Mesenchymal stem cell (in vitro differentiated cells and primary cell): Measurements from ENCODE around the gene ACVR1.

Experiments used
- DNase-seq: peaks from one replicate; pipeline ENCODE4 v3.0.0-alpha.2; 2013
- H2AFZ ChIP-seq: one replicate; pipeline ENCODE4 v1.6.1; 2013; ENCODE audit warnings: low read depth, mild to moderate bottlenecking, control low read depth, inconsistent platforms, low read length, moderate library complexity
- H2AK5ac ChIP-seq: 2 replicates; pipeline ENCODE4 v1.6.1; 2013; ENCODE audit warnings: low read length, moderate library complexity, mild to moderate bottlenecking, inconsistent platforms; ENCODE audit not compliant: severe bottlenecking
- H2BK120ac ChIP-seq: one replicate; pipeline ENCODE4 v1.6.1; 2013; ENCODE audit warnings: low read depth, mild to moderate bottlenecking, inconsistent platforms, low read length, moderate library complexity
- H2BK12ac ChIP-seq, 2 experiments: one replicate each; pipeline ENCODE4 v1.6.1; 2013; ENCODE audit warnings: inconsistent platforms in 2 of 2, low read length in 2 of 2, mild to moderate bottlenecking in 2 of 2, moderate library complexity in 2 of 2, control low read depth in 1 of 2
- H2BK15ac ChIP-seq: one replicate; pipeline ENCODE4 v1.6.1; 2013; ENCODE audit warnings: mild to moderate bottlenecking, low read depth, inconsistent platforms; ENCODE audit not compliant: poor library complexity, severe bottlenecking
- H2BK5ac ChIP-seq: 2 replicates; pipeline ENCODE4 v1.6.1; 2013; ENCODE audit warnings: low read depth, mild to moderate bottlenecking, low read length, control low read depth, inconsistent platforms; ENCODE audit not compliant: poor library complexity, severe bottlenecking
- H3K14ac ChIP-seq, 2 experiments: one replicate each; pipeline ENCODE4 v1.6.1; 2013; ENCODE audit warnings: inconsistent platforms in 2 of 2, low read length in 2 of 2, control low read depth in 1 of 2, mild to moderate bottlenecking in 1 of 2, moderate library complexity in 1 of 2
- H3K18ac ChIP-seq, 2 experiments: one replicate each; pipeline ENCODE4 v1.6.1; 2013; ENCODE audit warnings: inconsistent platforms in 2 of 2, low read length in 2 of 2, control low read depth in 1 of 2, low read depth in 1 of 2, mild to moderate bottlenecking in 1 of 2
- H3K23ac ChIP-seq, 2 experiments: one replicate each; pipeline ENCODE4 v1.6.1; 2013; ENCODE audit warnings: inconsistent platforms in 2 of 2, low read length in 2 of 2, mild to moderate bottlenecking in 2 of 2, moderate library complexity in 2 of 2, control low read depth in 1 of 2
- H3K27ac ChIP-seq: 2 replicates; pipeline ENCODE4 v1.5.1; 2013; ENCODE audit warnings: mild to moderate bottlenecking, moderate library complexity, low read length, control low read depth, inconsistent platforms; ENCODE audit not compliant: poor library complexity, severe bottlenecking
- H3K27me3 ChIP-seq, 2 experiments: 2 replicates each; pipeline versions ENCODE4 v1.6.1 to v1.7.0; 2013; ENCODE audit warnings: low read length in 2 of 2, mild to moderate bottlenecking in 2 of 2, moderate library complexity in 2 of 2, control low read depth in 1 of 2, inconsistent platforms in 1 of 2; ENCODE audit not compliant: control insufficient read depth in 1 of 2, insufficient read depth in 1 of 2
- H3K36me3 ChIP-seq, 2 experiments: 2 replicates each; pipeline versions ENCODE4 v1.6.1 to v1.7.0; 2013; ENCODE audit warnings: low read length in 2 of 2, control low read depth in 1 of 2, inconsistent platforms in 1 of 2, low read depth in 1 of 2, mild to moderate bottlenecking in 1 of 2; ENCODE audit not compliant: insufficient read depth in 2 of 2, control insufficient read depth in 1 of 2
- H3K4ac ChIP-seq, 2 experiments: one replicate each; pipeline ENCODE4 v1.6.1; 2013; ENCODE audit warnings: inconsistent platforms in 2 of 2, low read length in 2 of 2, mild to moderate bottlenecking in 2 of 2, moderate library complexity in 2 of 2, control low read depth in 1 of 2, low read depth in 1 of 2
- H3K4me1 ChIP-seq: 2 replicates; pipeline ENCODE4 v1.6.1; 2013; ENCODE audit warnings: low read depth, low read length, control low read depth; ENCODE audit not compliant: control insufficient read depth, insufficient read depth
- H3K4me2 ChIP-seq: 2 replicates; pipeline ENCODE4 v1.6.1; 2013; ENCODE audit warnings: low read length, mild to moderate bottlenecking, inconsistent platforms; ENCODE audit not compliant: poor library complexity, severe bottlenecking
- H3K4me3 ChIP-seq, 2 experiments: 2 replicates each; pipeline versions ENCODE4 v1.5.1 to v1.7.0; 2013; ENCODE audit warnings: low read length in 2 of 2, mild to moderate bottlenecking in 2 of 2, control low read depth in 1 of 2, low read depth in 1 of 2; ENCODE audit not compliant: insufficient read depth in 1 of 2
- H3K79me1 ChIP-seq: replicated peaks from 2 replicates; pipeline ENCODE4 v1.6.1; 2013; ENCODE audit warnings: mild to moderate bottlenecking, control low read depth, low read length, inconsistent platforms; ENCODE audit not compliant: poor library complexity, severe bottlenecking
- H3K9ac ChIP-seq: 2 replicates; pipeline ENCODE4 v1.7.0; 2013; ENCODE audit warnings: mild to moderate bottlenecking, low read length, moderate library complexity
- H3K9me3 ChIP-seq: 2 replicates; pipeline ENCODE4 v1.7.0; 2013; ENCODE audit warnings: mild to moderate bottlenecking, low read length; ENCODE audit not compliant: control insufficient read depth
- H4K8ac ChIP-seq: one replicate; pipeline ENCODE4 v1.6.1; 2013; ENCODE audit warnings: inconsistent platforms, mild to moderate bottlenecking, low read length, moderate library complexity
- H4K91ac ChIP-seq: one replicate; pipeline ENCODE4 v1.6.1; 2013; ENCODE audit warnings: mild to moderate bottlenecking, low read length, inconsistent platforms
- WGBS: methylation state at CpG from one replicate; pipeline ENCODE4 v1.1.7; 2013; ENCODE audit warnings: mixed read lengths; 5-methylcytosine and 5-hydroxymethylcytosine counted together

The ACVR1 gene

GRCh38 chr2:157777427-157777826 lies 98.7 kb downstream of the ACVR1 start:
- WGBS: 69% methylated on average over 4 of the region's 4 CpGs
- H4K91ac ChIP-seq: no peak overlapping the region
- no peak overlapping the region for H3K27ac ChIP-seq
- no peak overlapping the region for H3K23ac ChIP-seq
- H2BK15ac ChIP-seq: no peak overlapping the region
- no peak overlapping the region for H3K18ac ChIP-seq
- H2BK5ac ChIP-seq: no peak overlapping the region
- no peak overlapping the region for H2BK12ac ChIP-seq
- H4K8ac ChIP-seq: no peak overlapping the region
- DNase-seq: peak; percentile 51
- no peak overlapping the region for H3K4ac ChIP-seq
- H3K27me3 ChIP-seq: no peaks in the 10 kb centered on the region
- H3K9me3 ChIP-seq: no peaks in the 10 kb centered on the region
- H2AK5ac ChIP-seq: no peak overlapping the region
- no peak overlapping the region for H2BK120ac ChIP-seq
- H3K4me1 ChIP-seq: peaks cover under 1% of the 10 kb centered on the region
- no peak overlapping the region for H2AFZ ChIP-seq
- H3K36me3 ChIP-seq: peaks cover 18 to 78% of the 10 kb centered on the region in 2 experiments
- no peak overlapping the region for H3K9ac ChIP-seq
- H3K4me2 ChIP-seq: no peak overlapping the region
- no peak overlapping the region for H3K4me3 ChIP-seq
- no peak overlapping the region for H3K14ac ChIP-seq
- H3K79me1 ChIP-seq: peaks cover 14% of the 10 kb centered on the region

DNA sequence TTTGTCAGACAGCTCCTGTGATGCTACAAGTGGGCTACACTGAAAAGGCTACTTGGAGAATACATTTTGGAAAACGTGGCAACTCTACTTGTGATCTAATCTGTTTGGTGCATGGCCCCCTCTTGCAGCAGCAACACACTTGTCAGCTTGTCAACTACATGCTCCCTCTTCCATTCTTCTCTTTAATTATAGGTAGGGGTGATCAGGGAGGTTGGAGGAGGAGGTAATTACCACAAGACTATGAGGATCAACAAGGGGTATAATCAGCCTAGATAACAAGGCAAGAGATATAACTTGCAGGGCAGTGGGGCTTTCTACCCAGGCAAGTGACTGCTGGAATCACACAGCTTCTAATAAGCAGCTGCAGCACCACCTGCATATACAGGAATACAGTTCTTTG lies 104.9 kb downstream of the ACVR1 start:
- no peak overlapping the region for H3K18ac ChIP-seq
- no peak overlapping the region for H3K4ac ChIP-seq
- WGBS: no CpG with 5 or more reads among the region's 1 CpG
- H2BK12ac ChIP-seq: no peak overlapping the region
- DNase-seq: no peak
- no peak overlapping the region for H3K9ac ChIP-seq
- no peak overlapping the region for H4K8ac ChIP-seq
- no peak overlapping the region for H3K4me2 ChIP-seq
- no peak overlapping the region for H3K23ac ChIP-seq
- H3K14ac ChIP-seq: no peak overlapping the region
- H2AFZ ChIP-seq: no peak overlapping the region
- H3K36me3 ChIP-seq: peaks cover 9 to 96% of the 10 kb centered on the region in 2 experiments
- no peaks in the 10 kb centered on the region for H3K9me3 ChIP-seq
- no peak overlapping the region for H2BK15ac ChIP-seq
- H2BK5ac ChIP-seq: no peak overlapping the region
- H2BK120ac ChIP-seq: no peak overlapping the region
- H3K4me1 ChIP-seq: no peaks in the 10 kb centered on the region
- no peaks in the 10 kb centered on the region for H3K27me3 ChIP-seq
- H3K27ac ChIP-seq: no peak overlapping the region
- H3K79me1 ChIP-seq: peaks cover 8% of the 10 kb centered on the region
- no peak overlapping the region for H3K4me3 ChIP-seq
- no peak overlapping the region for H4K91ac ChIP-seq
- H2AK5ac ChIP-seq: no peak overlapping the region

DNA sequence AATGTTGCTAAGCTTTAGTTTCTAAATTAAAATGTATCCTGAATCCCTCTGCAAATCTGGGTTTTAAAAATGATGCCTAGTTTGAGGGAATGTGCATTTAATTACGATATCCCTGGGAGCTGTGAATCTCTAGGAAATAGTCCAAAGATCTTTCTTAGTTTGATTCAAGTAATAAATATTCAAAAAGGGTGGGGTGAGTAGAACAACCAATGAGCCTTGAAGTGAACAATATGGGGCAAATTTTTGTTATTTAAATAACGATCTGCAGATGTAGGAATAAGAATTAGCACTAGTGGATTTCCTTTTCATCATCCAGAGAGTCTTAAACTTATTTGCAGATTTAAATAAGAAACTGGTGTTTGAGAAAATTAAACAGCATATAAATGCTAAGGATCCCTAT lies 106.3 kb downstream of the ACVR1 start:
- no peak overlapping the region for H2BK120ac ChIP-seq
- no peaks in the 10 kb centered on the region for H3K4me1 ChIP-seq
- no peak overlapping the region for H2BK12ac ChIP-seq
- 100% methylated on average over 1 of the region's 2 CpGs for WGBS
- no peak overlapping the region for H2AFZ ChIP-seq
- no peaks in the 10 kb centered on the region for H3K27me3 ChIP-seq
- no peak overlapping the region for H3K23ac ChIP-seq
- H3K4me3 ChIP-seq: no peak overlapping the region
- no peak overlapping the region for H4K91ac ChIP-seq
- H3K18ac ChIP-seq: no peak overlapping the region
- no peak overlapping the region for H3K4ac ChIP-seq
- no peak overlapping the region for H3K9ac ChIP-seq
- H3K27ac ChIP-seq: no peak overlapping the region
- peaks cover 6 to 97% of the 10 kb centered on the region in 2 experiments for H3K36me3 ChIP-seq
- no peak overlapping the region for H2BK5ac ChIP-seq
- no peak overlapping the region for H3K4me2 ChIP-seq
- no peak for DNase-seq
- H2AK5ac ChIP-seq: no peak overlapping the region
- no peak overlapping the region for H3K14ac ChIP-seq
- H4K8ac ChIP-seq: no peak overlapping the region
- H3K79me1 ChIP-seq: peaks cover 8% of the 10 kb centered on the region
- H3K9me3 ChIP-seq: no peaks in the 10 kb centered on the region
- H2BK15ac ChIP-seq: no peak overlapping the region

DNA sequence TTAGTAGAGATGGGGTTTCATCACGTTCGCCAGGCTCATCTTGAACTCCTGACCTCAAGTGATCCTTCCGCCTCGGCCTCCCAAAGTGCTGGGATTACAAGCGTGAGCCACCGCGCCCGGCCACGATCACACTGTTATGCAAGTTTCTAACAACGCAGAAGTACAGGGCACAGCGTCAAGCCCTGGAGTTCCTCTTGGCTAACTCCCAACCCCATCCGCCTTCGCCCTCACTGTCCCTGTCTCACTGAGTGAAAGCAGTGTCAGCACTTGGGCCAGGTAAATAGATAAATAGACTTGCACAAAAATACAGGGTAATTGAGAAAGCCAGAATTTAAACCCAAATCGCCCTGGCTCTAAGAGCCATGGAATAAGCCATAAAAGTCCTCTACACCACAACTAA lies 111.7 kb downstream of the ACVR1 start:
- Histone ChIP-seq H3K4me1 (no peaks in the 10 kb centered on the region), H3K4ac (no peak overlapping the region), H2BK5ac (no peak overlapping the region), H3K4me2 (no peak overlapping the region), H3K9me3 (peaks cover 25% of the 10 kb centered on the region), H3K27ac (no peak overlapping the region), H2BK120ac (no peak overlapping the region), H3K9ac (no peak overlapping the region), H3K4me3 (peak overlapping the region in 1 of 2 experiments; percentile 40), H2BK15ac (no peak overlapping the region), H4K91ac (no peak overlapping the region), H2AK5ac (no peak overlapping the region), H3K27me3 (no peaks in the 10 kb centered on the region), H4K8ac (no peak overlapping the region), H3K79me1 (no peaks in the 10 kb centered on the region), H3K14ac (peak overlapping the region in 1 of 2 experiments; percentile 65), H2BK12ac (no peak overlapping the region), H3K23ac (no peak overlapping the region), H2AFZ (no peak overlapping the region), H3K36me3 (peaks cover 16 to 98% of the 10 kb centered on the region in 2 experiments), H3K18ac (no peak overlapping the region)
- WGBS: 93% methylated on average over 14 of the region's 14 CpGs
- DNase-seq: no peak
